HG03159 (cell line): Measurements from ENCODE around the gene UGT1A10.
"Not testable (repeated sequence)": the region's sequence is repeated elsewhere in the genome, so short reads cannot be mapped to it uniquely, and the experiment has no call there.

Experiments used
- ATAC-seq: cut with Tn5 transposase; IDR thresholded peaks from one replicate; pipeline ENCODE4 v1.9.1; 2021; ENCODE audit warnings: mild to moderate bottlenecking, moderate library complexity; ENCODE audit not compliant: unreplicated experiment

Gene UGT1A10

GRCh38 chr2:233736868-233737653 lies 100.8 kb downstream of the UGT1A10 start:
- ATAC-seq: not testable (repeated sequence)

DNA sequence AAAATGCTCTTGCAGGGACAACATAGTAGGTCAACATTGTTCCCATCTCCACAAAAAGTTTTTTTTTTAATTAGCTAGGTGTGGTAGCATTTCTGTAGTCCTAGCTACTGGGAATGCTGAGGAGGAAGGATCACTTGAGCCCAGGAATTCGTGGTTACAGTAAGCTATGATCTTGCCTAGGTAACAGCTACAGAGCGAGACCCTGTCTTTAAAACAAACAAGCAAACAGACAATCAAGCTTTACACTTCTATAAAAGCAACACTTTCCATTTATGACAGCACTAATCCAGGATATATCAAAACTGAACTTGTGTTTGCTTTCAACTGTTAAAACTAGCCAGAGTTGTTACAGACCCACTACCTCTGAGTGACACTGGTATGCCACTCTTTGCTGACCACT lies 104.6 kb downstream of the UGT1A10 start:
- no peak for ATAC-seq

GRCh38 chr2:233743464-233744259 lies 107.4 kb downstream of the UGT1A10 start:
- ATAC-seq: no peak

- ATAC-seq: no peak
Observed at GRCh38 chr2:233745073-233745755, 109.0 kb downstream of the UGT1A10 start.

DNA sequence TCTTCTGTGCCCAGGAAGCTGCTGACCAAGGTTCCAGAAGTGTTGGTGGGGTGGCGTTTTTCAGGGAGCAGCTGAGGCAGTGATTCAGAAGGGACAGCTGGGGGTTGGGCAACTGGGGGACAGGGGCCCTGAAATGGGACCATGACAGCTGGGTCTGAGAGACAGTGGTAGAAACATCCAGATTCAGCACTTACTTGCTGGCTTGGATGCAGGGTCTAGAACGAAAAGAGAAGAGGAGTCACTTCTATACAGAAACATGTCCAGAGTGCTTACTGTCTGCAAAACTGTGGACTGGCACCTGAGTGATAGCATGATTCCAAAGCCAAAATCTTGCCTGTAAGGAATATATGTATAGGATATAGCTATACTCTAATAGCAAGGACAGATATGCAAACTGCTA lies 109.6 kb downstream of the UGT1A10 start:
- not testable (repeated sequence) for ATAC-seq

GRCh38 chr2:233746475-233747282 lies 110.4 kb downstream of the UGT1A10 start:
- ATAC-seq: no peak

- no peak for ATAC-seq
Observed at GRCh38 chr2:233747283-233747544, 111.0 kb downstream of the UGT1A10 start.

DNA sequence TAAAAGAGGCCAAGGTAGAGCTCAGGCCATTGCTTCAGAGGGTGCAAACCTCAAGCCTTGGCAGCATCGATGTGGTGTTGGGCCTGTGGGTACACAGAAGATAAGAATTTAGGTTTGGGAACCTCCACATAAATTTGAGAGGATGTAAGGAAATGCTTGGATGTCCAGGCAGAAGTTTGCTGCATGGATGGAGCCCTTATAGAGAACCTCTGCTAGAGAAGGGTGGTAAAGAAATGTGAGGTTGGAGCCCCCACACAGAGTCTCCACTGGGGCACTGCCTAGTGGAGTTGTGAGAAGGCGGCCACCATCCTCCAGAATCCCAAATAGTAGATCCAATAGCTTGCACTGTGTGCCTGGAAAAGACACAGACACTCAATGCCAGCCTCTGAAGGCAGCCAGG lies 114.4 kb downstream of the UGT1A10 start:
- not testable (repeated sequence) for ATAC-seq

DNA sequence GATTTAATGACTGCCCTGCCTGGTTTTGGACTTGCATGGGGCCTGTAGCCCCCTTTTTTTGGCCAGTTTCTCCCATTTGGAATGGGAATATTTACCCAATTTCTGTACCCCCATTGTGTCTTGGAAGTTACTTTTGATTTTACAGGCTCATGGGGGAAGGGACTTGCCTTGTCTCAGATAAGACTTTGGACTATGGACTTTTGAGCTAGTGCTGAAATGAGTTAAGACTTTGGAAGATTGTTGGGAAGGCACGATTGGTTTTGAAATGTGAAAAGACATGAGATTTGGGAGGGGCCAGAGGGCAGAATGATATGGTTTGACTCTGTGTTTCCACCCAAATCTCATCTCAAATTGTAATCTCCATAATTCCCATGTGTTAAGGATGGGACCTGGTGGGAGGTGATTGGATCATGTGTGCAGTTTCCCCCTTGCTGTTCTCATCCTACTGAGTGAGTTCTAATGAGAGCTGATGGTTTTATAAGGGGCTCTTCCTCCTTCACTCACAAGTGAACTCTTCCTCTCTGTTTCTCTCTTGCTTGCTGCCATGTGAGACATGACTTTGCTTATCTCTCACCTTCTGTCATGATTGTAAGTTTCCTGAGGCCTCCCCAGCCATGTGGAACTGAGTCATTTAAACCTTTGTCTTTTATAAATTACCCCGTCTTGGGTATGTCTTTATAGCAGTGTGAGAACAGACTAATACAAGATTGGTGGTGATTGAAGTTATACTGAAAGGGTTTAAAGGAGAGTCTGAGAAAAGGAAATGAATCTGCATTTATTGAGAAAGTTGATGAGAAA lies 115.2 kb downstream of the UGT1A10 start:
- ATAC-seq: not testable (repeated sequence)

GRCh38 chr2:233754872-233755611 lies 118.8 kb downstream of the UGT1A10 start:
- ATAC-seq: no peak

- ATAC-seq: no peak
Observed at GRCh38 chr2:233756429-233757081, 120.3 kb downstream of the UGT1A10 start.

- no peak for ATAC-seq
Observed at GRCh38 chr2:233758141-233758540, 121.9 kb downstream of the UGT1A10 start.

GRCh38 chr2:233758849-233759248 lies 122.6 kb downstream of the UGT1A10 start:
- ATAC-seq: no peak

- no peak for ATAC-seq
Observed at GRCh38 chr2:233760043-233760442, 123.8 kb downstream of the UGT1A10 start, which contains the start of gene UGT1A1. UGT1A1 (plus strand) TSS chr2:233760270; CDS start chr2:233760288, 18 bp downstream.

DNA sequence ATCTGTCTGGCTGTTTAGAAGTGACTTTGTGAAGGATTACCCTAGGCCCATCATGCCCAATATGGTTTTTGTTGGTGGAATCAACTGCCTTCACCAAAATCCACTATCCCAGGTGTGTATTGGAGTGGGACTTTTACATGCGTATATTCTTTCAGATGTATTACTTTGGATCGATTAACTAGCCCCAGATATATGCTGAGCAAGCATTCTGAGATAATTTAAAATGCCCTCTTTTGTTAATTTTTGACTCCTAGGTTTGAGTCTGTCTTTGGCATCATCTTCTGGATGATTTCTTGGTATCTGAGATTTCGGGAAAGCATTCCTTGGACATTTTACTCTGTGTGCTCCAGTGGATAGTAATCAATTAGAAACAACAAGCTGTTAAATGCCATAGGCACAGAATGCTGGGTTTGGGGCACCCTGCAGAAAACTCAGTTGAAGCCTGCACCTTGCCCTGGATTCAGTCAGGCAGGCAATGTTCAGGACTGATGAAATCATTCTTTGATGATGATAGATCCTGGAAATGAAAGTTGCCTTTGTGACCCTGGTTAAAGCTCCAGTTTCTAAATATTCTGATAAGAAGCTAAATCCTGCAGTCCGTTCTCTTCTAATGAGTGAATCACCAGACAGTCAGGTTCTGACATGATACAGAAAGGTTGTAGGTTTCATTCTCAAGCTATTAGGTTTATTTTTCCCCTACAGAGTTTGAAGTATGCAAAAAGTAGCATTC lies 125.0 kb downstream of the UGT1A10 start:
- no peak for ATAC-seq

DNA sequence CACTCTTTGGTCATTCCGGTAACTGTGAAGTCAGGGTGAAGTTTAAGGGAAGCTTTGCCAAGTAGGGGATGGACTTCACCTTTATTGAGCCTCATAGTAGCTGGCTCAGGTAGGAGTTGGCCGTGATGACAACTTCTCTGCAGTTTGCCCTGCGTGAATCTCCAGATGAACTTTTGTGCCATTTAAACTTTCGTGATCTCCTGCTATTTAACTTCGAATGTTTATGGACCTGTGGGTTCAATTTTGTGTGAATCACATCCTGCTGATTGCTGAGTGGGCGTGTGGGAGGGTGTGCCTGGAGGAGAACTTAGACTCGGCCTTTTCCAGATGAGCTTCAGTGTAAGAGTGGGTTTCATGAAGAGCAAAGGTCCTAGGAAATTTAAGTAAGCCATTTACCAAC lies 128.0 kb downstream of the UGT1A10 start:
- no peak for ATAC-seq

DNA sequence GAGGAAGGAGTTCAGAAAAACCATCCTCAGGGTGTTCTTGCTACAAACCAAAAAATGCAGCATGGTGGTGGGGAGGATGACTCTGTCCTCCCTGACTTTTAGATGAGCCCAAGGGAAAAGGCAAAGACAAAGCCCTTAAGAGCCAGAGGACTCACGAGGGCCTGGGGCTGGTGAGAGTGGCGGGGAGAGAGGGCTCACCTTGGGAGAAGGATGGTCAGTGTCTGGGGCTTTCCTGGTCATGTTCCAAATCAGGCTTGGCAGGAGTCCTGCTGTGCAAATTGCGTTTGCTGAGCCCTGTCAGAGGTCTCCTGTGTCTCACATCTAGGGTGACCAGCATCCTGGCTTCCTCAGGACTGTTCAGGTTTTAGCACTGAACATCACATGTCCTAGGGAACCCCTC lies 128.5 kb downstream of the UGT1A10 start:
- no peak for ATAC-seq

DNA sequence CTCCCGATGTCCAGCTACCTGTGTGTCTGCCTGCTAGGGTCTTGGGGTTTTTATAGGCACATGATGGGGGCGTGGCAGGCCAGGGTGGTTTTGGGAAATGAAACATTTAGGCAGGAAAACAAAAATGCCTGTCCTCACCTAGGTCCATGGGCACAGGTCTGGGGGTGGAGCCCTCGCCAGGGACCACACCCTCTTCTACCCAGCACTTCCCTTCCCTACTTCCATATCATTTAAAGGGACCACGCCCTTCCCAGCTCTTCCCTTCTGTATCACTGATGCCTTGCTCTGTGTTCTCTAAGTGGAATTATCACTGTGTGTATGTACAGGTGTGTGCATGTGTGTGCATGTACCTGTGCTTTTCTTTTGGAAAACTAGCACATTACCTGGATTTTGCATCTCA lies 130.2 kb downstream of the UGT1A10 start:
- no peak for ATAC-seq
